Rectal smooth muscle tissue (tissue), 1 donor: ENCODE results near the gene PAXIP1.

Experiments used
- H3K27ac ChIP-seq: one replicate; pipeline ENCODE4 v1.7.0; 2013; ENCODE audit warnings: low read depth, low read length, inconsistent platforms
- H3K27me3 ChIP-seq: one replicate; pipeline ENCODE4 v1.7.0; 2013; ENCODE audit warnings: low read length; ENCODE audit not compliant: control insufficient read depth, insufficient read depth
- H3K36me3 ChIP-seq: one replicate; pipeline ENCODE4 v1.7.0; 2013; ENCODE audit warnings: low read length; ENCODE audit not compliant: control insufficient read depth, insufficient read depth
- H3K4me1 ChIP-seq: one replicate; pipeline ENCODE4 v1.7.0; 2013; ENCODE audit warnings: low read length; ENCODE audit not compliant: control insufficient read depth, insufficient read depth
- H3K4me3 ChIP-seq: one replicate; pipeline ENCODE4 v1.7.0; 2013; ENCODE audit warnings: low read length
- H3K9ac ChIP-seq: one replicate; pipeline ENCODE4 v1.7.0; 2013; ENCODE audit warnings: low read length

Gene PAXIP1

GRCh38 chr7:155007947-155008346, 5.0 kb upstream of the PAXIP1 start:
- Histone ChIP-seq H3K27me3 (no peaks in the 10 kb centered on the region), H3K9ac (no peak overlapping the region), H3K27ac (no peak overlapping the region), H3K4me1 (no peaks in the 10 kb centered on the region), H3K4me3 (no peak overlapping the region), H3K36me3 (no peaks in the 10 kb centered on the region)

GRCh38 chr7:155003376-155004214, 671 bp upstream of the PAXIP1 start:
- H3K9ac ChIP-seq, result peak overlapping the region; percentile 73

GRCh38 chr7:155002411-155003091, 373 bp downstream of the PAXIP1 start:
- Histone ChIP-seq H3K9ac (peak overlapping the region; percentile 43), H3K36me3 (no peaks in the 10 kb centered on the region), H3K27me3 (no peaks in the 10 kb centered on the region), H3K4me3 (peak overlapping the region; percentile 65), H3K4me1 (no peaks in the 10 kb centered on the region), H3K27ac (no peak overlapping the region)

More at GRCh38 chr7:155003376-155004214, 671 bp upstream of the PAXIP1 start:
- Histone ChIP-seq H3K27me3 (no peaks in the 10 kb centered on the region), H3K4me3 (peak overlapping the region; percentile 91), H3K4me1 (no peaks in the 10 kb centered on the region), H3K36me3 (no peaks in the 10 kb centered on the region), H3K27ac (peak overlapping the region; percentile 89)

- Histone ChIP-seq H3K4me3 (peak overlapping the region; percentile 65), H3K9ac (peak overlapping the region; percentile 43), H3K27ac (no peak overlapping the region)
Observed at GRCh38 chr7:155001756-155002410, 1.0 kb downstream of the PAXIP1 start.

GRCh38 chr7:155000795-155001194, 2.1 kb downstream of the PAXIP1 start:
- no peak overlapping the region for H3K9ac ChIP-seq
- no peak overlapping the region for H3K27ac ChIP-seq
- no peak overlapping the region for H3K4me3 ChIP-seq
- H3K27me3 ChIP-seq, result no peaks in the 10 kb centered on the region
- no peaks in the 10 kb centered on the region for H3K4me1 ChIP-seq
- no peaks in the 10 kb centered on the region for H3K36me3 ChIP-seq

More at GRCh38 chr7:155001756-155002410, 1.0 kb downstream of the PAXIP1 start:
- H3K4me1 ChIP-seq, result no peaks in the 10 kb centered on the region
- no peaks in the 10 kb centered on the region for H3K27me3 ChIP-seq
- no peaks in the 10 kb centered on the region for H3K36me3 ChIP-seq

GRCh38 chr7:154998481-154998880, 4.4 kb downstream of the PAXIP1 start:
- Histone ChIP-seq H3K27ac (no peak overlapping the region), H3K27me3 (no peaks in the 10 kb centered on the region), H3K9ac (no peak overlapping the region), H3K4me3 (no peak overlapping the region), H3K4me1 (no peaks in the 10 kb centered on the region), H3K36me3 (peaks cover 4% of the 10 kb centered on the region)

- H3K9ac ChIP-seq, result no peak overlapping the region
- no peaks in the 10 kb centered on the region for H3K27me3 ChIP-seq
- peaks cover 4% of the 10 kb centered on the region for H3K36me3 ChIP-seq
- no peak overlapping the region for H3K27ac ChIP-seq
- no peak overlapping the region for H3K4me3 ChIP-seq
- H3K4me1 ChIP-seq, result no peaks in the 10 kb centered on the region
Observed at GRCh38 chr7:154997840-154998370, 5.0 kb downstream of the PAXIP1 start.

- Histone ChIP-seq H3K27me3 (no peaks in the 10 kb centered on the region), H3K36me3 (peaks cover 4% of the 10 kb centered on the region), H3K27ac (no peak overlapping the region), H3K9ac (no peak overlapping the region), H3K4me1 (no peaks in the 10 kb centered on the region), H3K4me3 (no peak overlapping the region)
Observed at GRCh38 chr7:154996756-154997155, 6.2 kb downstream of the PAXIP1 start.

- Histone ChIP-seq H3K27me3 (no peaks in the 10 kb centered on the region), H3K4me3 (no peak overlapping the region), H3K27ac (no peak overlapping the region), H3K9ac (no peak overlapping the region), H3K4me1 (no peaks in the 10 kb centered on the region), H3K36me3 (peaks cover 4% of the 10 kb centered on the region)
Observed at GRCh38 chr7:154996101-154996500, 6.8 kb downstream of the PAXIP1 start.

GRCh38 chr7:154994996-154995395, 7.9 kb downstream of the PAXIP1 start:
- Histone ChIP-seq H3K36me3 (peaks cover 4% of the 10 kb centered on the region), H3K27ac (no peak overlapping the region), H3K9ac (no peak overlapping the region), H3K27me3 (no peaks in the 10 kb centered on the region), H3K4me1 (no peaks in the 10 kb centered on the region), H3K4me3 (no peak overlapping the region)

- no peak overlapping the region for H3K4me3 ChIP-seq
- peaks cover 4% of the 10 kb centered on the region for H3K36me3 ChIP-seq
- no peaks in the 10 kb centered on the region for H3K27me3 ChIP-seq
- no peak overlapping the region for H3K27ac ChIP-seq
- H3K9ac ChIP-seq, result no peak overlapping the region
- H3K4me1 ChIP-seq, result no peaks in the 10 kb centered on the region
Observed at GRCh38 chr7:154990964-154991540, 11.9 kb downstream of the PAXIP1 start.

- H3K9ac ChIP-seq, result no peak overlapping the region
- H3K27ac ChIP-seq, result no peak overlapping the region
- no peaks in the 10 kb centered on the region for H3K27me3 ChIP-seq
- H3K4me1 ChIP-seq, result no peaks in the 10 kb centered on the region
- H3K4me3 ChIP-seq, result no peak overlapping the region
- no peaks in the 10 kb centered on the region for H3K36me3 ChIP-seq
Observed at GRCh38 chr7:154987571-154987970, 15.4 kb downstream of the PAXIP1 start.
